ENCODE results near the gene OR9Q1.

- TF ChIP-seq CTCF (conservative IDR thresholded peaks at IDR 0.05; ENCODE audit: low read depth, low read length) (no peak), EZH2 (IDR thresholded peaks at IDR 0.05; ENCODE audit: low read length, unreplicated experiment) (no peak), EZH2phosphoT487 (IDR thresholded peaks at IDR 0.05; ENCODE audit: borderline replicate concordance, low read length) (no peak)
Measured at GRCh38 chr11:58034471-58034870, 10.8 kb downstream of the OR9Q1 start.
